IPS DF 6.9 (cell line): ENCODE results near the gene TRPC1.

Experiments
- DNase-seq: peaks from one replicate; pipeline ENCODE4 v3.0.0-alpha.2; 2013; ENCODE audit warnings: low read depth, low spot score
- H3K27ac ChIP-seq: one replicate; pipeline ENCODE4 v1.5.1; 2013; ENCODE audit warnings: low read length, control low read depth
- H3K27me3 ChIP-seq: 2 replicates; pipeline ENCODE4 v1.6.1; 2013; ENCODE audit warnings: mild to moderate bottlenecking, low read length; ENCODE audit not compliant: control insufficient read depth, insufficient read depth
- H3K36me3 ChIP-seq: 2 replicates; pipeline ENCODE4 v1.6.1; 2013; ENCODE audit warnings: low read length; ENCODE audit not compliant: control insufficient read depth, insufficient read depth
- H3K4me1 ChIP-seq: 2 replicates; pipeline ENCODE4 v1.6.1; 2013; ENCODE audit warnings: low read length; ENCODE audit not compliant: control insufficient read depth, insufficient read depth
- H3K4me3 ChIP-seq: 2 replicates; pipeline ENCODE4 v1.5.1; 2013; ENCODE audit warnings: mild to moderate bottlenecking, low read length
- H3K9me3 ChIP-seq: 2 replicates; pipeline ENCODE4 v1.6.1; 2013; ENCODE audit warnings: low read length, inconsistent platforms; ENCODE audit not compliant: control insufficient read depth, insufficient read depth
- WGBS: extraction: QIAGEN DNeasy Blood & Tissue Kit; methylation state at CpG from one replicate; pipeline ENCODE4 v1.1.7; 2013; ENCODE audit warnings: mixed read lengths, missing lambda C conversion rate; ENCODE audit not compliant: insufficient read length, insufficient coverage; 5-methylcytosine and 5-hydroxymethylcytosine counted together

TRPC1 gene

GRCh38 chr3:142853270-142854168 lies 129.7 kb downstream of the TRPC1 start:
- no peak overlapping the region for H3K27ac ChIP-seq
- no peak for DNase-seq
- peaks cover 4% of the 10 kb centered on the region; the same call in 1 of the 2 replicates for H3K4me1 ChIP-seq

GRCh38 chr3:142857056-142857455 lies 133.2 kb downstream of the TRPC1 start:
- no CpG with 5 or more reads among the region's 6 CpGs for WGBS
- peaks cover 7% of the 10 kb centered on the region for H3K4me1 ChIP-seq
- no peaks in the 10 kb centered on the region for H3K9me3 ChIP-seq
- no peaks in the 10 kb centered on the region for H3K36me3 ChIP-seq
- H3K27me3 ChIP-seq, result no peaks in the 10 kb centered on the region
- DNase-seq, result no peak
- no peak overlapping the region for H3K4me3 ChIP-seq
- no peak overlapping the region for H3K27ac ChIP-seq

More at GRCh38 chr3:142853270-142854168, 129.7 kb downstream of the TRPC1 start:
- H3K27me3 ChIP-seq, result no peaks in the 10 kb centered on the region
- no peaks in the 10 kb centered on the region for H3K9me3 ChIP-seq
- H3K4me3 ChIP-seq, result no peak overlapping the region
- no CpG with 5 or more reads among the region's 10 CpGs for WGBS
- H3K36me3 ChIP-seq, result no peaks in the 10 kb centered on the region
